Retinal pigment epithelial cell (primary cell): Measurements from ENCODE around the gene CLPSL2.

Source experiments
- DNase-seq: peaks from one replicate; pipeline ENCODE4 v3.0.0-alpha.2; 2010; ENCODE audit warnings: low read depth
- H3K4me3 ChIP-seq: 2 replicates; pipeline ENCODE4 v1.5.1; 2011; ENCODE audit warnings: mild to moderate bottlenecking, low read length, control low read depth, moderate library complexity
- TF ChIP-seq, protein P1 (sequence below): conservative IDR thresholded peaks from 2 replicates; pipeline ENCODE4 v1.5.1; 2011; ENCODE audit warnings: low read depth, low read length, control low read depth, inconsistent platforms

Gene CLPSL2

DNA sequence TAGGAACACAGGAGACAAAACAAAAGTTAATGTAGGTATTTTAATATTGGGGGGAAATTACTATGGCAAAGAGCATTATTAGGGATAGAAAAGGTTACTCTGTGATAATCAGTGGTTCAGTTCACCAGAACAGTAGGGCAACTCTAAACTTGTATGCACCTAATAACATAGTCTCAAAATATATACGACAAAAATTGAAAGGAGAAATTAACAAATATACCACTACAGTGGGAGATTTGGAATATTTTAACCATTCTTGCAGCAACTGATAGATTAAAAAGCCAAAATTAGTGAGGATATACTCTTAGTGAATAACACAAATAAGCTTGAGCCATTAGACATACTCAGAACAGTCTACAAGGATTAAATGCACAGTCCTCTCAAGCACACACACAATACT is 28.5 kb upstream of the CLPSL2 start:
- TF ChIP-seq, protein P1, sequence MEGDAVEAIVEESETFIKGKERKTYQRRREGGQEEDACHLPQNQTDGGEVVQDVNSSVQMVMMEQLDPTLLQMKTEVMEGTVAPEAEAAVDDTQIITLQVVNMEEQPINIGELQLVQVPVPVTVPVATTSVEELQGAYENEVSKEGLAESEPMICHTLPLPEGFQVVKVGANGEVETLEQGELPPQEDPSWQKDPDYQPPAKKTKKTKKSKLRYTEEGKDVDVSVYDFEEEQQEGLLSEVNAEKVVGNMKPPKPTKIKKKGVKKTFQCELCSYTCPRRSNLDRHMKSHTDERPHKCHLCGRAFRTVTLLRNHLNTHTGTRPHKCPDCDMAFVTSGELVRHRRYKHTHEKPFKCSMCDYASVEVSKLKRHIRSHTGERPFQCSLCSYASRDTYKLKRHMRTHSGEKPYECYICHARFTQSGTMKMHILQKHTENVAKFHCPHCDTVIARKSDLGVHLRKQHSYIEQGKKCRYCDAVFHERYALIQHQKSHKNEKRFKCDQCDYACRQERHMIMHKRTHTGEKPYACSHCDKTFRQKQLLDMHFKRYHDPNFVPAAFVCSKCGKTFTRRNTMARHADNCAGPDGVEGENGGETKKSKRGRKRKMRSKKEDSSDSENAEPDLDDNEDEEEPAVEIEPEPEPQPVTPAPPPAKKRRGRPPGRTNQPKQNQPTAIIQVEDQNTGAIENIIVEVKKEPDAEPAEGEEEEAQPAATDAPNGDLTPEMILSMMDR, result no peak
- DNase-seq, result no peak
- H3K4me3 ChIP-seq, result no peak overlapping the region

DNA sequence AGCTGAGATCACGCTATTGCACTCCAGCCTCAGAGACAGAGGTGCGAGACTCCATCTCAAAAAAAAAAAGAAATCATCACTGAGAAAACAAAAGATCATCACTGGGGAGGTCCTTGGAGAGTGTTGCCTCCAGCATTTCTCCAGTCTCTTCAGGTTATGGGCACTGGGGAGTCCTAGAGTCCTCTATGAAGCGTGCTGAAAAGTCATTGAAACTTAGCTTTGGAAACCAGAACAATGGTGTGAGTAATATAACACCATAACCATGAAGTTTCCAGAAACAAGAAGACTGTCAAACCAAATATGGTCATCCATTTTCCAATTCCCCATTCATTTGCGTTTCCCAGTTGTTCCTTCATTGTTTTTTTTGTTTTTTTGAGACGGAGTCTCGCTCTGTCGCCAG is 25.8 kb upstream of the CLPSL2 start:
- H3K4me3 ChIP-seq, result no peak overlapping the region
- no peak for DNase-seq
- TF ChIP-seq, protein P1, result no peak

DNA sequence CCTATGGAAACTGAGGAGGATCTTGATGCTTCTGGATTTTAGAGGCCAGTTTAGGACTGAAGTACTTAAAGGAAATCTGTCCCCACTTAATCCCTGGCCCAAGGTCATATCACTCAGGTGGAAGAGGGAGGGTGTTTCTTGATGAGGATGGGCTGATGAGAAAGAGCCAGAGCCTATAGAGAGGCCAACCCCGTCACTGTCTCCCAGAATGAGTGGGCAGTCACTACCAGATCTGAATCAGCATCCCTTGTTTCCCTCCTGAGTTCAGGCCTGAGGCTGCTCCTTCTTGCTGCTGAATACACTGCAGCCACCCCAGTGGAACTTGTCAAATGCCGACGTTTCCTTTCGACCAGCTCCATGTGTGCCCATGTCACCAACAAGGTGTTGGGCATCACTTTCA is 24.8 kb upstream of the CLPSL2 start:
- no peak for DNase-seq

DNA sequence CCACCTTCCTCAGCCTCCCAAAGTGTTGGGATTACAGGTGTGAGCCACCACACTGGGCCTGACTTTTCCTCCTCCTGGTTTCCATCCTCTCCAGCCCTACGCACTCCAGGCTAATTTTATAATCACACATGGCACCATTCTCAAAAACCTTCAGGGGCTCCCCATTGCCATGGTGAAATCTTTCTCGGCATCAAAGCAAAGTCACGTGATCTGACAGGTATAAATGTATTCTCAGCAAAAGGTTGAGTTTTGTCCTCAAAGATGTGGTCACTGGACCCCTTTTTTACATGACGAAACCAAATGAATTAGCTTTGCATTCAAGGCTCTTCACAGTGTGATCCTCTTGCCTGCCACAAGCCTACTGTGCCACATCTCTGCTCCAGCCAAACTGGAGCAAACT is 24.1 kb upstream of the CLPSL2 start:
- H3K4me3 ChIP-seq, result no peak overlapping the region
- TF ChIP-seq, protein P1, result no peak
- DNase-seq, result no peak

More for the DNA sequence above, 24.8 kb upstream of the CLPSL2 start:
- no peak overlapping the region for H3K4me3 ChIP-seq
- TF ChIP-seq, protein P1, result no peak

DNA sequence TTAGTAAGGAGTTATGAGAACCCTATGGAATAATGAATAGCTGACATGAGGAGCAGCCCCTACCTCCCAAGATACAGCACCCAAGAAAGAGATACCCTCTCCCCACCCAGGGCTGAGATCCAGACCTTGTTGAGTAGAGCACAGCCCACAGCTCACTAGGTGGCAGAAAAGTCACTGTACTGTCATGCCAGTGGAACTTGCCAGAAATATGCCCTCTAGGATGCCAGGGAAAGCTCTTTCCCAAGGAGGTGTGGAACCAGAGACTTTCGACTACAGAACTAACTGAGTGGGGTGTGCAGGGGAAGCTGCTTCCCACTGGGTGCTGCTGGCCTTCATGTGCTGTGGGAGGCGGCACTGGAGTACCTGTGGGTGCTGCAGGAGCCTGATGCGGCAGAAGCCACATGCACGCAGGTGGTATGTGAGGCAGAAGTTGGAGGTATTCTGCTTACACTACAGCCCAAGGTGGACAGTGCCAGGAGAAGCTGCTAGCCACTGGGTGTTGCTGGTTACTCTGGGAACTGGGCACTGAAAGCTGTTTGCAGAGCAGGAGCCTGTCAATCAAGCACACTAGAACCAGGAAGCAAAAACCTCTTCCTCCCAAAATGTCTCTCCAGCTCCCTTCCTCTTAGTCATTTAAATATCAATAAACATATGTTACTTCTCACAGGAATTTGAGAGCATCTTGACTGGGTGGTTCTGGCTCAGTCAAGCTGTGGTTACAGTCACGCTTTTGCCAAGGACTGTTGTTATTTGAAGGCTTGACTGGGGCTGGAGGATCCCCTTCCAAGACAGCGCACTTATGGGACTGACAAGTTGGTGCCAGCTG is 21.7 kb upstream of the CLPSL2 start:
- TF ChIP-seq, protein P1, result no peak
- no peak for DNase-seq
- H3K4me3 ChIP-seq, result no peak overlapping the region

DNA sequence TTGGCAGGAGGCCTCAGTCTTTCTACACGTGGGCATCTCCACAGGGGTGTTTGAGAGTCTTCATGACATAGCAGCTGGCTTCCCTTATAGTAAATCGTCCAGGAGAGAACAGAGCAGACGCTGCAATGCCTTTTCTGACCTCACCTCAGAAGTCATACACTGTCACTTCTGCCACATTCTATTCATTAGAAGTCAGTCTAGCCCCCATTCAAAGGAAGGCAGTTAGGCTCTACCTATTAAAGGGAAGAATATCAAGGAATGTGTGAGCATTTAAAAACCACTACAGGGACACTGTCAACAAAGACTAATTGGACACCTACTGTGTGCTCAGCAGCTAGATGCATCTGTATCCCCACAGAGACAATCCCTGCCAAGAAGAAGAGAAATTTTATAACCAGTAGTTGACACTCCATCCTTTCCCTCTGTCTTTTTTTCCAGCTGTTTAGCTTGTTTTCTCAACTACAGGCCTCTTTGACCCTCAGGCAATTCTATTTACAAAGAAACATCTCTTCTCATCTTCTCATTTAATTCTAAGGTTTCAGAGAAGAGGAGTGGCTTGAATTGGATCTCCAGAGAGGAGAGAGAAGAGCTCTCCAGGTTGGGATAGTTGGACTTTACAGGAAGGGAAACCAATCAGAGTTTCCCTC is 21.0 kb upstream of the CLPSL2 start:
- no peak for DNase-seq
- no peak overlapping the region for H3K4me3 ChIP-seq
- TF ChIP-seq, protein P1, result no peak

DNA sequence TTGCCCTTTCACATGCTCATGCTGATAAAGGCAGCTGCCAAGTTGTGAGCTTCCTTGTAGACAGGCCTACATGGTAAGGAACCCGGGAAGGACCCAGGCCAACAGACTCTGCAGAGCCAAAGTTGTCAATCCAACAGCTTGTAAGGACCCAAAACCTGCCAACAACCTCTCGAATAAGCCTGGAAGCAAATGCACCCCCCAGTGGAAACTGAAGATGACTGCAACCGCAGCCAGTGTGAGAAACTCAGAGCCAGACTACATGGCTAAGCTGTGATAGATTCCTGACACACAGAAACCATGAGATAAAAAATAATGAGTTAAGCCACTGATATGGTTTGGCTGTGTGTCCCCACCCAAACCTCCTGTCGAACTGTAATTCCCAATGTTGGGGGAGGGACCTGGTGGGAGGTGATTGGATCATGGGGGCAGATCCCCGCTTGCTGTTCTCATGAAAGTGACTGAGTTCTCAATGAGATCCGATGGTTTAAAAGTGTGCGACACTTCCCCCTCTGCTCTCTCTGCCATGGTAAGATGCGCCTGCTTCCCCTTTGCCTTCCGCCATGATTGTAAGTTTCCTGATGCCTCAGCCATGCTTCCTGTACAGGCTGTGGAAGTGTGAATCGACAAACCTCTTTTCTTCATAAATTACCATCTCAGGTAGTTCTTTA is 18.8 kb upstream of the CLPSL2 start:
- DNase-seq, result no peak
- TF ChIP-seq, protein P1, result peak; percentile 71
- H3K4me3 ChIP-seq, result no peak overlapping the region
